NCI-H2196 treated with DMSO at 0.1 percent for 48 hours (cell line): ENCODE results near the gene GCK.

Experiments used
- DNase-seq: peaks from one replicate; lab custom pipeline; 2025; ENCODE audit not compliant: unreplicated experiment; lab: John Stamatoyannopoulos, UW

The GCK gene

GRCh38 chr7:44156453-44157010, 32.7 kb downstream of the GCK start:
- DNase-seq: no peak

- DNase-seq: no peak
These were observed 33.8 kb downstream of the GCK start for GRCh38 chr7:44155191-44156185.

- no peak for DNase-seq
These were observed 34.5 kb downstream of the GCK start for GRCh38 chr7:44154703-44155102.

- no peak for DNase-seq
These were observed 35.3 kb downstream of the GCK start for GRCh38 chr7:44153948-44154335.

GRCh38 chr7:44152971-44153947, 36.0 kb downstream of the GCK start:
- peak; percentile 39 for DNase-seq

GRCh38 chr7:44151956-44152355, 37.3 kb downstream of the GCK start:
- no peak for DNase-seq

GRCh38 chr7:44150966-44151941, 38.0 kb downstream of the GCK start:
- DNase-seq: no peak

- DNase-seq: no peak
These were observed 38.8 kb downstream of the GCK start for GRCh38 chr7:44150466-44150832.

- DNase-seq: no peak
These were observed 39.4 kb downstream of the GCK start for GRCh38 chr7:44149571-44150465.

- no peak for DNase-seq
These were observed 40.2 kb downstream of the GCK start for GRCh38 chr7:44148961-44149536.

- DNase-seq: no peak
These were observed 41.1 kb downstream of the GCK start for GRCh38 chr7:44148166-44148565.

- no peak for DNase-seq
These were observed 41.9 kb downstream of the GCK start for GRCh38 chr7:44147026-44147991.

GRCh38 chr7:44145969-44146911, 43.0 kb downstream of the GCK start:
- DNase-seq: no peak

GRCh38 chr7:44145479-44145968, 43.7 kb downstream of the GCK start:
- no peak for DNase-seq

- DNase-seq: no peak
These were observed 44.2 kb downstream of the GCK start for GRCh38 chr7:44144968-44145478.

GRCh38 chr7:44144426-44144967, 44.7 kb downstream of the GCK start:
- DNase-seq: no peak
